OCI-LY1 (cell line): ENCODE data around the gene DYNLT2.

Experiments used
- H2AFZ ChIP-seq: fragments of 200-600 bp; sonication (generic), shearing (Covaris generic); 2 replicates; pipeline ENCODE4 v1.6.0; 2014; ENCODE audit warnings: antibody characterized with exemption, mild to moderate bottlenecking, low read length
- H3F3A ChIP-seq: fragments of 200-600 bp; sonication (generic), shearing (Covaris generic); 2 replicates; pipeline ENCODE4 v1.6.0; 2014; ENCODE audit warnings: mild to moderate bottlenecking, antibody characterized with exemption, low read length, moderate library complexity; ENCODE audit not compliant: insufficient read depth
- H3K27ac ChIP-seq: fragments of 200-600 bp; sonication (generic); 2 replicates; pipeline ENCODE4 v1.5.1; 2014; ENCODE audit warnings: low read length, mixed run types, mild to moderate bottlenecking, low read depth; ENCODE audit not compliant: poor library complexity, severe bottlenecking
- H3K27me3 ChIP-seq: fragments of 200-600 bp; sonication (generic); 2 replicates; pipeline ENCODE4 v1.6.0; 2014; ENCODE audit warnings: antibody characterized with exemption, mild to moderate bottlenecking, low read length, moderate library complexity; ENCODE audit not compliant: insufficient read depth
- H3K36me3 ChIP-seq: fragments of 200-600 bp; sonication (generic); 2 replicates; pipeline ENCODE4 v1.6.1; 2014; ENCODE audit warnings: mild to moderate bottlenecking, antibody characterized with exemption, low read length, moderate library complexity, mixed read lengths; ENCODE audit not compliant: insufficient read depth
- H3K4me1 ChIP-seq: fragments of 200-600 bp; sonication (generic); 2 replicates; pipeline ENCODE4 v1.5.1; 2014; ENCODE audit warnings: mild to moderate bottlenecking, low read length, moderate library complexity; ENCODE audit not compliant: insufficient read depth, severe bottlenecking
- H3K4me2 ChIP-seq: fragments of 200-600 bp; sonication (generic), shearing (Covaris generic); 2 replicates; pipeline ENCODE4 v1.6.1; 2014; ENCODE audit warnings: low read length
- H3K4me3 ChIP-seq: fragments of 200-600 bp; sonication (generic); 2 replicates; pipeline ENCODE4 v1.5.1; 2014; ENCODE audit warnings: low read length, low read depth, mild to moderate bottlenecking, mixed read lengths; ENCODE audit not compliant: poor library complexity, severe bottlenecking
- H3K79me2 ChIP-seq: fragments of 200-600 bp; shearing (Covaris generic); 2 replicates; pipeline ENCODE4 v1.6.1; 2016; ENCODE audit warnings: mixed run types, low read length, mixed read lengths; ENCODE audit not compliant: insufficient read depth
- H3K9ac ChIP-seq: fragments of 200-600 bp; sonication (generic), shearing (Covaris generic); 2 replicates; pipeline ENCODE4 v1.6.1; 2014; ENCODE audit warnings: mild to moderate bottlenecking, low read length, mixed read lengths
- H3K9me2 ChIP-seq: fragments of 200-600 bp; sonication (generic), shearing (Covaris generic); 2 replicates; pipeline ENCODE4 v1.6.1; 2014; ENCODE audit warnings: low read depth, mild to moderate bottlenecking, low read length, mixed read lengths
- H3K9me3 ChIP-seq: fragments of 200-600 bp; shearing (Covaris generic); 2 replicates; pipeline ENCODE4 v1.6.1; 2014; ENCODE audit warnings: low read length, mixed read lengths
- H4K20me1 ChIP-seq: fragments of 200-600 bp; sonication (generic), shearing (Covaris generic); 2 replicates; pipeline ENCODE4 v1.6.0; 2016; ENCODE audit warnings: mild to moderate bottlenecking, low read length; ENCODE audit not compliant: insufficient read depth
- CTCF ChIP-seq: fragments of 200-600 bp; sonication (generic), shearing (Covaris generic); IDR thresholded peaks from 2 replicates; pipeline ENCODE4 v1.5.1; 2017; ENCODE audit warnings: mild to moderate bottlenecking, antibody characterized with exemption, low read length, moderate library complexity, mixed read lengths
- EZH2 ChIP-seq: fragments of 200-600 bp; sonication (generic), shearing (Covaris generic); IDR thresholded peaks from 2 replicates; pipeline ENCODE4 v1.8.0; 2017; ENCODE audit warnings: borderline replicate concordance, mixed run types, mild to moderate bottlenecking, antibody characterized with exemption, low read length, moderate library complexity, mixed read lengths

DYNLT2 gene

GRCh38 chr6:169741344-169741743 is 10.0 kb downstream of the DYNLT2 start:
- Histone ChIP-seq H3K27me3 (no peaks in the 10 kb centered on the region), H3K79me2 (no peaks in the 10 kb centered on the region), H3K9me3 (no peaks in the 10 kb centered on the region), H3F3A (no peaks in the 10 kb centered on the region), H3K4me1 (no peaks in the 10 kb centered on the region), H3K4me3 (no peak overlapping the region), H3K4me2 (no peak overlapping the region), H2AFZ (no peak overlapping the region), H3K9me2 (no peaks in the 10 kb centered on the region), H4K20me1 (no peaks in the 10 kb centered on the region), H3K36me3 (no peaks in the 10 kb centered on the region), H3K27ac (no peak overlapping the region), H3K9ac (no peak overlapping the region)
- TF ChIP-seq CTCF (no peak), EZH2 (no peak)

GRCh38 chr6:169738976-169739529 is 12.3 kb downstream of the DYNLT2 start:
- Histone ChIP-seq H3K4me3 (no peak overlapping the region), H3K27ac (no peak overlapping the region), H3K4me1 (no peaks in the 10 kb centered on the region), H3K4me2 (no peak overlapping the region), H3K27me3 (no peaks in the 10 kb centered on the region; the same call in 1 of the 2 replicates), H2AFZ (no peak overlapping the region), H3K79me2 (no peaks in the 10 kb centered on the region), H3K9ac (no peak overlapping the region), H4K20me1 (no peaks in the 10 kb centered on the region), H3K9me3 (no peaks in the 10 kb centered on the region), H3F3A (no peaks in the 10 kb centered on the region), H3K36me3 (no peaks in the 10 kb centered on the region), H3K9me2 (no peaks in the 10 kb centered on the region)
- TF ChIP-seq EZH2: no peak
- no peak for TF ChIP-seq CTCF

- Histone ChIP-seq H3K79me2 (no peaks in the 10 kb centered on the region), H3F3A (no peaks in the 10 kb centered on the region), H3K27ac (no peak overlapping the region), H3K4me2 (no peak overlapping the region), H3K9me3 (no peaks in the 10 kb centered on the region), H3K36me3 (no peaks in the 10 kb centered on the region), H3K9me2 (no peaks in the 10 kb centered on the region), H3K4me1 (no peaks in the 10 kb centered on the region), H3K27me3 (no peaks in the 10 kb centered on the region; the same call in 1 of the 2 replicates), H2AFZ (no peak overlapping the region), H3K9ac (no peak overlapping the region), H3K4me3 (no peak overlapping the region), H4K20me1 (no peaks in the 10 kb centered on the region)
- no peak for TF ChIP-seq CTCF
- no peak for TF ChIP-seq EZH2
Measured at GRCh38 chr6:169738204-169738975, 13.0 kb downstream of the DYNLT2 start.
